Hematopoietic multipotent progenitor cell treated with erythropoietin and hydrocortisone succinate and interleukin-3 and kit ligand, for 8 days (in vitro differentiated cells): ENCODE data around the gene CUL3.

Experiments used
- DNase-seq: peaks from one replicate; pipeline ENCODE4 v3.0.0-alpha.2; 2015

Gene CUL3

GRCh38 chr2:224579411-224579810 is 5.8 kb downstream of the CUL3 start:
- peak; percentile 31 for DNase-seq

- DNase-seq: no peak
These were observed 7.6 kb downstream of the CUL3 start for GRCh38 chr2:224577541-224577940.

GRCh38 chr2:224576088-224576715 is 9.0 kb downstream of the CUL3 start:
- no peak for DNase-seq

- DNase-seq: no peak
These were observed 10.6 kb downstream of the CUL3 start for GRCh38 chr2:224574423-224575084.

GRCh38 chr2:224573724-224574123 is 11.4 kb downstream of the CUL3 start:
- no peak for DNase-seq

- no peak for DNase-seq
These were observed 12.8 kb downstream of the CUL3 start for GRCh38 chr2:224572338-224572737.

- no peak for DNase-seq
These were observed 14.7 kb downstream of the CUL3 start for GRCh38 chr2:224570328-224570993.

- DNase-seq: no peak
These were observed 15.5 kb downstream of the CUL3 start for GRCh38 chr2:224569654-224570053.

GRCh38 chr2:224565452-224566035 is 19.6 kb downstream of the CUL3 start:
- no peak for DNase-seq

- no peak for DNase-seq
These were observed 21.6 kb downstream of the CUL3 start for GRCh38 chr2:224563537-224563936.

GRCh38 chr2:224562831-224563230 is 22.3 kb downstream of the CUL3 start:
- no peak for DNase-seq

GRCh38 chr2:224561234-224562005 is 23.7 kb downstream of the CUL3 start:
- DNase-seq: no peak

- no peak for DNase-seq
These were observed 24.6 kb downstream of the CUL3 start for GRCh38 chr2:224560549-224560948.

- DNase-seq: no peak
These were observed 27.6 kb downstream of the CUL3 start for GRCh38 chr2:224557610-224558009.

- no peak for DNase-seq
These were observed 28.8 kb downstream of the CUL3 start for GRCh38 chr2:224556381-224556780.

- DNase-seq: no peak
These were observed 29.3 kb downstream of the CUL3 start for GRCh38 chr2:224555823-224556366.

GRCh38 chr2:224552771-224553170 is 32.4 kb downstream of the CUL3 start:
- DNase-seq: no peak

- no peak for DNase-seq
These were observed 33.5 kb downstream of the CUL3 start for GRCh38 chr2:224551693-224552092.

- DNase-seq: no peak
These were observed 38.2 kb downstream of the CUL3 start for GRCh38 chr2:224546926-224547325.

GRCh38 chr2:224545884-224546644 is 39.1 kb downstream of the CUL3 start:
- DNase-seq: peak; percentile 73

GRCh38 chr2:224543939-224544338 is 41.2 kb downstream of the CUL3 start:
- no peak for DNase-seq

GRCh38 chr2:224538561-224539138 is 46.5 kb downstream of the CUL3 start:
- DNase-seq: no peak
